NCI-H526 treated with DMSO at 0.1 percent for 48 hours (cell line): ENCODE measurements around the gene AGMO.

Experiments
- DNase-seq: peaks from one replicate; lab custom pipeline; 2025; lab: John Stamatoyannopoulos, UW

AGMO gene

DNA sequence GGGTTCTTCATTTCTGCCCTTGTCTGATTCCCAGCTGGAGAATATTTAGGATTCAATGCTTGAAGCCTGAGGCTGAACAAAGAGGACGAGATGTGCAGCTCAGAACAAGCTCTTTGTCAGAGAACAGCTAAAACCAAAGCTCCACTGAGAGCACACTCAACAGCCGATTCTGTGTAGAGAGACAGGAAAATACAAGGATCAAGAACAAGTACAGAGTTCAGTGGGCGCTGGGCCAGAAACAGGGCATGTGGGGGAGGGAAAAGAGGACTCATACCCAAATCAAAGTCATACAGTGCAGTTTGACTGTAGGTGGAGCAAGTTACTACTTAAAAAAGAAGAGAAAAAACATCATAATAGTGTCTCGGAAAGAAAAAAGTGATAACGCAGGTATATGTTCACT, at the start of gene AGMO:
Gene AGMO (minus strand): TSS at position 181 of the 400 bp plus-strand sequence.
- DNase-seq = no peak

DNA sequence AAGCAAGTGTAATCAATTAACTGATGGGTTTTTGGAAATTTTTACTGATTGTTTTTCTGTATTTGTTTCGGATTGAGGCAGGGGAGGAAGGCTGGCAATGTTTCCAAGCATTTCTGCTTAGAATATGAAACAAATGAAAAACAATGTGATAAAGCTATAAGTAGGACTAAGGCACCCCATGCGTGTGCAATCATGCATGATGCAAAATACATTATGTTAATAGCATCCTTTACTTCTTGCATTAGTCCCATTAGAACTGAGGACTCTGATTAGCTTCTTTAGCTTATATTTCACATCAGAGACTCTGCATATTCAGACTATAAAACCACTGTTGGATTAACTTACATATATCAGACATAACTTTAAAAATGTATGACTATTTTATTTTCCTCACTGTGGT, 48.7 kb upstream of the AGMO start:
- no peak for DNase-seq

DNA sequence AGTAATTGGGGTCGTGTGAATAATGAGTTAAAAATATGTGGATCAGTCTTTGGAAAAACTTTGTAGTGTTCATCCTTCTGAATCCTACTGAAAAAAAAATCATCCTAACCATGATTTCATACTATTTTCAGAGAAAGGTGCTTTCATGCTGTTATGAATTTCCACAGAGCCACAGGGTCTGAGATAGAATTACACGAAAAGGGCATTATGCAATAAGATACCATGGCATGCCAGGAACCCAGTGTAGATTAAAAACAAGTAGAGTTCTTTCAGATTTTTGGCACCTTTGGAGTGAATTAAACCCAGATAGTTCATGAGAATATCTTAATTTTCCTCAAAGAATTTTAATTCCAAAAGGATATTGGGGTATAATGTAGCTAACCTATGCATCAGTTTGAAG, 47.5 kb upstream of the AGMO start:
- no peak for DNase-seq

DNA sequence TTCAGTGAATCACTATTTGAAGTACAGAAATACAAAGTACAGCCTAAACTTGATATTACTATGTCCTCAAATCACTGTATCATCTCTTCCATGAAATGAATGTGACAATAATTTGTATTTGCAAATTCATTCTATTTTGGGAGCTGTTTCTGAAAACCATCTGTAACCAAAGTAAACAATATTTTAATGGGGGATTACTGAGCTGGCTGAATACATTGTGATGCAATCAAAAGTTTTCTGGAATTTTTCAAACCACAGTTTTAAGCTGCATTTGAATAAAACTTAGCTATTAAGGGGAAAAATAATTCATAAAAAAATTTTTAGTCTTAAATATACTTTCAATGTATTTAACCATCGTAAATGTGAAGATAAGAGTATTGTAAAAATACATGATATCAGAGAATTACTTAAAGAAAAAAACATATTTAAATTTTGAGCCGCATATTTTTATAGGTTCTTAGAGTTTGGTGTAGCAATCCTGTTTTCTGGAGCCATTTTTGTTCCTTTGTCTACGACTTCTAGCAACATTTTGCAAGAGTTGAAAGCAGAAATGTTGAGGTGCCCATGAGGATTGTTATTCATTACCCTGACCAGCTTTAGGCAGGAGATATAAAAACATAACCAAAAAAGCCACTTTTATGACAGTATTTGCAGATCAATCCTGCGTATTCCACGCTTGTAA, 45.9 kb upstream of the AGMO start:
- no peak for DNase-seq

DNA sequence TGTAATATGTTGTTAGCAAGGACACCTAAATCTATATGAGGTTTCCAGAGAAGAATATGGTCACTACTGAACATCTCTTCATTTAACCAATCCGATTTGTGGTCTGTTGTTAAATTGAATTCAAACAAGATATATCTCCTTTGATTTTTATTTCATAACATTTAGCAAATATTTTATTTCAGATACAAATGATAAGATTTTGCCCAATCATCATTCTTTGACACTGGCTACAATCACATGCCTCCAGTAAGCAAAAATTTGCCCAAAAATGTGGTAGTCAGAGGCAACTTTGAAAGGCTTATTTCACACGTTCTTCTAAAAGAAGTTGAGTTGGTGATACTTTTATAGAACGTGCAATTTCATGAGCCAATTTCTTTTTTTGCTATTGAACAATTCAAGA, 44.7 kb upstream of the AGMO start:
- no peak for DNase-seq

DNA sequence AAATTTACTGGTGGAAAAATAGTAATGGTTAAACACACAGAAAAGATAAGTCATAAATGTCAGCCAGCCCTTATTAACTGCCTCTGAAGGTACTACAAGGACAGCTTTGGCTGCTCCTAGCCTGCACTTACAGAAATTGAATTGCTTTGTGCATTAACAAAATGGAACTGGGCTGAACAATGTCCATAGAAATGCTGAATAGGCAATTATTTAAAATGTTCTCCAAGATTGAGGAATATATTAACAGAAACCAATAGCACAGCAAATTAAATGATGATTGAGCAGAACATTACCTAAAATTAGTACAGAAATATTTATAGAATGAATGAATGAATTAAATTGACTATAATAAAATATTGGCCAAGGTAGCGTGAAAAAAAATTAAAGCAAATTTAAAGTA, 42.4 kb upstream of the AGMO start:
- DNase-seq = no peak

DNA sequence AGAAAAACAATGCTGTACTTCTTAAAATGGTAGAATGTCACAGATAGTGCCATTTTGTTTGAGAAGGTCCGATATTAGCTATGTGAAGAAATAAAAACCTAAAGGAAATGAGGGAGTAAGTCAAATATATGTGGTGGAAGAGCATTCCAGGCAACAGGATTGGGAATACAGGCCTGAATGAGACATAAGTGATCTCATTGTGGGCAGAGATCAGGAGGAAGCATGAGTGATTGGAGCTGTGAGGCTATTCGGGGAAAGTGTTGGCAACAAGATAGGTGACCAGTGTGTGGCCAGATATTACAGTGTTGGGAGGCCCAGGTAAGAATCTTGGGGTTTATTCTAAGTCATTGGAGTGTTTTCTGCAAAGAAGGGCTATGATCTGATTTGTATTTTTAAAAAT, 41.3 kb upstream of the AGMO start:
- DNase-seq = no peak

DNA sequence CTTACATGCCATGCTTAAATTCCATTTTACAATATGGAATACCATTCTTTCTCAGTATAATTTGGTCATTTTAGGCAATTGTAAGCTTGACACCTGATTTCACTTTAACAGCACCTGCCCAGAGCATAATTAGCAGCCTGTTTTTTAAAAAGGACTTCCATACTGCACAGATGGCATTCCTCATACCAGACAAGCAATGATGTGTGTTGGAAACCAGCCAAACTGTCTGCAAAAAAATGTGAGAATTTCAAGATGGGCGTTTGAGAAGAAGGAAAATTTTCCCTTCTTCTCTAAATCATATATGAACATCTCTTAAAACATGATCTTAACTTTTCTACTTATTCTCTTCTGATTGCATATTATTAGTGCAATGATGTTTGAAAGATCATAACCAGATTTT, 40.4 kb upstream of the AGMO start:
- no peak for DNase-seq

DNA sequence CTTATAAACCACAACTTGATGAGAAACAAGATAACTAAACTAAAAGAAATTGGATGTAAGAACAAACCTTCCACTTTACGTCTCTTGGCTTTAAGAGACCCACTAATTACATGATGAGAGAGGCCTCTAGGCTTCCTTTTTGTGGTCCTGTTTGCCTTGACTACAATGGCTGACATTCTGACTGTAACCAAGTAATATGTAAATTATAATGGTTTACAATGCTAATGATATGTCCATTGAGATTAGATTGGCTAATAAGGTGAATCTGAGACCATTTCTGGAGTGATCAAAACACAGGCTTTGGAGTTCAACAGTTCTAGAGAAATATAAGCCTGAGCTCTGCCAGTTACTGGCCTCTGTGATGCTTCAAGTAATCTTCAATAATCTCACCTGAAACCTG, 39.4 kb upstream of the AGMO start:
- DNase-seq = no peak

DNA sequence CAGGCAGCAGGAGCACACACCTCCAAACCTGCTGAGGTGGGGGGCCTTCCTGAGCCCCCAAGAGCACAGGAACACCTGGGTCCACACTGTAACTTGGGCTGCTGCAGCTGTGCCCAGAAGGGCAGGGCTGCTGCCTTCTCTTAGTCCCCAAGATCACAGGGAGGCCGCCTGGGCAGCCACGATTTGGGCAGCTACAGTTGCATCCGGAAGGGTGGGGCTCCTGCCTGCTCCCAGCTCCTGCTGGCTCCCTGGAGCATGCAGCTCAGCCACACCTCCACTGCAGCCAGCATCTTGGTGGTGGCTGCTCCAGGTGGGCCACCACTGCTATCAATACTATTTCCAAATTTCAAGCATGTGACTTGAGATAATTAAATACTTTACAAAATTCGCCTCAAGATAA, 38.5 kb upstream of the AGMO start:
- DNase-seq = no peak

DNA sequence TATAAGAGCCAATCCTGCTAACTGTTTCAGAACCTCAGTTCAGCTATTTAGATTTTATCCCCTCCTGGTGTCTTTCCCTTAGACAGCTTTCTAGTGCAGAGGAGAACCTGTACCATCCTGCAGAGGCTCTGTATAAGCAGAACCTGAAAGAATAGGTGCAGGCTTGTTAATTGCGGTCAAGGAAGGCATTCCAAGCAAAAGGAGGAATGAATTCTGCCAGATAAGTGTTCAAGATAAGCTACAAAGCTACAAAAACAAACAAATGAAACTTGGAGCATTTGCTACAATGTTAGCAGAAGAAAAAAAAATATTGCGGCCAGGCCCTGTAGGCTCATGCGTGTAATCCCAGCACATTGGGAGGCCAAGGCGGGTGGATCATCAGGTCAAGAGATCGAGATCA, 32.6 kb upstream of the AGMO start:
- DNase-seq = no peak

DNA sequence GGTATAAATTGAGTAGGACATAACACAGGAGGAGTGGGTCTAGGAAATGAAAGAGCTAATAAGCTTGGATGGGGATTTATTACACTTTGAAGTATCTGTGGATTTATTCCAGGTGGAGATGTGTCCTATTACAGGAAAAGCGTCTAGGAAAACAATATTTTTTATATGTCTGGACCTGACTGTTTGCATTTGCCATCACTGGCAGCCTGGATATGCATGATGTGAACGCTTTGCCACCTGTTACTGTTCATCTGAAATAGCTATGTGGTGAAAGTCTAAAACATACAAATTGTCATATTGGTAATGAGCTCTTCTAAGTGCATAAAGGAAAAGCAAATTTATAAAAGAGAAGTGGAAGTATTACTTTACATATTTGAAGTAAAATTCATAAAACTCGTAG, 31.6 kb upstream of the AGMO start:
- DNase-seq = no peak

DNA sequence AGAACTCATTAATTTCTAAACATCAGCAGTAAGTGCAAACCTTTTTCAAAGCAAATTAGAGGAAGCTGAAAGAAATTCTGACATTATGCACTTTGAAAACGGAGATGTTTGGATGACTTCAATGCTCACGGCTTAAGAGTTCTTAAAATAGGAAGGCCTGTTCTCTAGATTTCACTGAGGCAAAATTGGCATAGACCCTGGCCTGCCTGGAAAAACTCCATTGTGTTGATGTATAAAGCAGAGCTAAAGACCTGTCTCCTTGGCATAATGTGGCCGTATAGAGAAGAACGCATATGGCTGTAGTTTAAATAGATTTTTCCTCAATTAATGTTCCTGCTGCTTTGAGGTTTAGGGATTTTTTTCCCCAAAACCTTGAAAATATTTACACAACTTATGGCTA, 24.5 kb upstream of the AGMO start:
- DNase-seq = no peak

DNA sequence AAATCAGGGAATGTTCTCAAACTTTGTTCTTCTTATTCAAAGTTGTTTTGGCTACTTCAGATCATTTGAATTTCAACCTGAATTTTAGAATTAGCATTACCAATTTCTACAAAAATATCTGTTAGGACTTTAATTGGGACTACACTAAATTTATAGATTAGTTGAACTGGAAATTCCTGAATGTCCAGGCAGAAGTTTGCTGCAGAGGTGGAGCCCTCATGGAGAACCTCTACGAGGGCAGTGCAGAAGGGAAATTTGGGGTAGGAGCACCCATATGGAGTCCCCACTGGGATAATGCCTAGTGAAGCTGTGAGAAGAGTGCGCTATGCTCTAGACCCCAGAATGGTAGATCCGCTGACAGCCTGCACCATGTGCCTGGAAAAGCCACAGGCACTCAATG, 22.8 kb upstream of the AGMO start:
- no peak for DNase-seq

DNA sequence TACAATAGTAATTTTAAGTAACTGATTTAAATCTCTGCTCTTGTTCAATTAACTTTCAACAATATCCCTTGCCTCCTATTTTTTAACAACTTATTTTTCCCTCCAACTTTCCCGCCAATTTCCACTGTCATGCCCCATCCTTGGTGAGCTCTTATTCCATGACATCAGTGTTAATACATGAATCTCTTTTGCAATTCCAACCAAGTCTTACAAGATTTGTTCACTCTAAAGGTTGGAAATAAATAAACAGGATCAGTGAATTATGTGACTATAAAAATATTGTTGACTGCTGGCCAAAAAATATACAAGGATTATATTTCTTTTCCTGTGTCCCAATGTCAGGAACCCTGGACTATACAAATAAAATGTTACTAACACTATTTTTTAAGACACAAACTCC, 21.0 kb upstream of the AGMO start:
- no peak for DNase-seq

DNA sequence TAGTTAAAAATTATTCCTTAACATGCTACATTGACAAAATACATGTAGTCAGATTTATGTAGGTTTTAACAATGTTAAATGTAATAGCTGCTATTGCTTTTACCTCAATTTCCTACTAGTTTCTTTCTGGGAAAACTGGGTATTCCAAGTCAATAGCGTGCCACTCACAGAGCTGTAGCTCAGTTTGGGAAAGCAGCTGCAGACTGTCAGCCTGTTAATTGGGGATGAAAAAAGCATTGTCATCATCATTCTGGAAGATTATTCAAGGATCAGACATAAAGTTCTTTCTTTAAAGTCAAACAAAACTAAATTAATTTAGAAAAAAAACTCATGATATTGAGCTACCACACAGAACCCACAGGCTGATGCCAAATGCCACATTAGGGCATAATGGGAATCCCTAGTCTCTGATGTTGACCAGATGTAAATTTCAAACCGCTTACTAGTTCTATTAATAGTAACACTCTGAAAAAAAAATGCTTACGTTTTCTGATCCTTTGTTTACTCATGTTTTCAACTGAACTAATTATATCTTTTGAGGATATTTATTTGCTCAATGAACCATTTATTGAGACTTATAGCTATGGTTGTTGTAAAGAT, 19.6 kb upstream of the AGMO start:
- no peak for DNase-seq

DNA sequence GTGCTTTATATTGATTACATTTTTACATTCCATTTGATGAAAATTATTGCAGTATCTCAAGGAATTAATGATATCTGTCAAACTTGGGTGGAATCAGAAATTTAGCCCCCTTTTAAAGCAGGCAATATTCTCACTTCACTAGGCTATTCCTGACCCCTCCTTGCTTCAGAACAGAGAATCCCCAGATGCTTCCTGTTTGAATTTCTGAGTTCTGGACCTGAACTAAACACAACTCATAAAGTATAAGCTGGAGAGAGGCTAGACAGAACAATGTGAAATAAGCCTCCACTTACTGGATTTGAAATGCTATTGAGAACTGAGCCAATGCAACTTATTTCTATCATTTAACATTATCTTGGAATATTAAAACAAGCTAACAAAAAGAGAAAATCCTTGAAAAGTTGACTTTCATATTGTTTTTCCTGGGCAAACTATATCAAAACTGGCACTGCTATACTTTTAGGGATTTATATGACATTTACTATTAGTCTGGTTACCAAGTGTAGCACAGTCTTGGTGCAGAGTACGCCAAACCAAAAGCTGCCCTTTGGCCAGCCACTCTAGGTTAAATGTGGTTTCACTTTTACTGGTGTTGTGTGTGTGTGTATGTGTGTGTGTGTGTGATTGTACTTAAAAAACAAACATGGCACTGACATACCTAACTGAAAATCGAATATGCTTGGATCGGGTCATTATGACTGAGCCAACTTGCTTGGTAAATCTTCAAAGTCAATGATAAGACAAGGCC, 19.0 kb upstream of the AGMO start:
- DNase-seq = no peak

DNA sequence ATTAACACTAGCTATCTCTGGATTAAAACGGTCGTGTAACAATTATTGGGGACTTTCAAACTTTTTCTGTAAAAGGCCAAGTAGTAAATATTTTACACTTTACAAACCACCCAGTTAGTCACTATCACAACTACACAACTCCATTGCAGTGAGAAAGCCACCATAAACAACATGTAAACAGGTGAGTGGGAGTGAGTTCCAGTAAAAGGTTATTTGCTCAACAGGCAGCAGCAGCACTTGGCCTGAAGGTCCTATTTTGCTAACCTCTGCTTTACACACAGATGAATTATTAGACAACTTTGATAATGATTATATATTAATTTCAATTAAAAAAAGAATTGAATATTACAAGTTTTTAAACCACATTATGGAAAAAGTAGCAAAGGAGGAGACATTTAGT, 15.8 kb upstream of the AGMO start:
- no peak for DNase-seq

DNA sequence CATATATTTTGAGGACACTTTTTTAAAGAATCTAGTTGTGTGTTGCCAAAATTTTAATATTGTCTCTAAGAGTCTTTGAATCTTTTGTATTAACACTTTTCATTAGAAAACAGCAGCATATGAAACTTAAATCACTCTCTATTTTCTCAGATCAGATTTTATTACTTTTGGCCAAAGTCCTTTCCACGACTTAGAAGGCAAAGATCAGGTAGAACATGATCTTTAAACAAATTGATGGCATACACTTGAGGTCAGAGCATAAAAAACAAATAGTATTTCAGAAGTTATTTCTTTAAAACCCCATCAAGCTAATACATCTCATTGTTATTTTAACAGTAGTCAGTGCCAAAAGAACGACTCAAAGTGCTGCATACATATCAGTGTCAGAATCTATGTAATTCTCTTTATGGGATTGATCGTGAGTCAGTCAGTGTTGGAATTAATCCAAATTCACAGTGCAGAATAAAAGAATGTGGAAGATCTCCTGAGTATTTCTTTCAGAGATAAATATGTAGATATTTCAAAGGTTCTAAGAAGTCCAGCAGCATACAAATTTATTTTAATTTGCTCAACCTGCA, 9.6 kb upstream of the AGMO start:
- DNase-seq = no peak

DNA sequence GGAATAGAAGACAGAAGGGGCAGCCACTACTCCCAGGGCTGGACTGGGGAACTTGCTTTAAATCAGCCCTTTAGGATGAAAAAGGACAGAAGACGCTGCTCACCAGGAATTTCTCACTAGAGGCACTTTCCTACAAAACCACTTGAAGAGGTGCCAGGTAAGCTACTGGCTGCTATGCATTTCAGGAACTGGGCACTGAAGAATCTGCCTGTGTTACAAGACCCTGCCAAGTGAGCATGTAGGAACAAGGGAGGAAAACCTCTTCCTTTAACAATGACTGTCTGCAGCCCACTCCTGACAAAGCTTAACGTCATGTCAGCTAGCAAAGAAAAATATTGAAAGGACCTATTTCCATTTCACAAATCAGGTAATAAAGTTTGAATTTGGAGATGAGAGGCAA, 5.8 kb upstream of the AGMO start:
- no peak for DNase-seq

DNA sequence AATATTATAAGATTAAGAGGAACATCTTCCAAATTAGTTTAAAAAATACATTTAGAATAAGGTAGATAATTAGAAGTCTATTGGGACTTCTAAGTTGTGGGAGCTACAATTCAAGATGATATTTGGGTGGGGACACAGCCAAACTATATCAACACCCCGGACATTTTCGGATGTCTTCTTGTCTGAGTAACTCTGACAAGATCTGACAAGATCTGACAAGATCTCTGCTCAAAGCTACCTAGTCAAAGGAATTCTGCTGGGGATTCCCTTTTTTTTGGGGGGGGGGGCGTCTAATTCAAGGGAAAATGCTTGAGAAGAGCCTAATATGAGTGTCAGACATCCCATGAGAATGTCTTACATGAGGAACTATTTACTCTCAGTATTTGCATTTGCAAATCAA, 5.2 kb upstream of the AGMO start:
- no peak for DNase-seq

DNA sequence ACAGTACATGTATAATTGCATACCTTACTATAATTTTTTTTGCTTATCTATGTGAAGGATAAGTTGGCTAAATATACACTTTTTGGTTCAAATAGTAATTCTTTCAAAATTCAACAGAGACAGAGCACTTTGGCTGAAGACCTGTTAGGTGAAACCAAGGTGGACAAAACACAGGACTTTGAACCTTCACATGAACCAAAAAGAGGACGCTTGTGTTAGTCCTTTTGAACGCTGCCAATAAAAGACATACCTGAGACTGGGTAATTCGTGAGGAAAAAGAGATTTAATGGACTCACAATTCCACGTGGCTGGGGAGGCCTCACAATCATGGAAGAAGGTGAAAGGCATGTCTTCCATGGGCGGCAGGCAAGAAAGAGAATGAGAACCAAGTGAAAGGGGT, 4.7 kb upstream of the AGMO start:
- no peak for DNase-seq

DNA sequence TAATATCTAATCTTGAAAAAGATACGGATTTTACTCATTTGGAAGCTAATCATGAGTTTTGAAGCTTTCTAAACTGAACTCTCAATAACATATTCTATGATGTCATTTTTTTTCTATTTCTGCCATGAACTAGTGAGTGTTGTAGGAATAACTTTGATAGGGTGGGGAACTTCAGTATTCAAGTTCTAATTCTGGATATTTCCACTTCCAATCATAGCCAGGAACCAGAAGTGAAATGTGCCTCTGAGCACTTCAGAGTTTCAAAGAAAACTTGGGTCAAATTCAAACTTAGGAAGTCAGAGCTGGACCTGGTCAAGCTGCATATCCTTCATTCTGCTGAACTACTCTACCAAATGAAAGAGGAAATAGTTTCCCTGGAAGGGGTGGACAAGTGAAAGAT, 847 bp downstream of the AGMO start:
- no peak for DNase-seq
